Mesenchymal stem cell (in vitro differentiated cells and primary cell): ENCODE results near the gene BCR.
A peak's percentile ranks its signal among the peaks of the same experiment; 100 is the strongest.

Source experiments
- DNase-seq: peaks from one replicate; pipeline ENCODE4 v3.0.0-alpha.2; 2013
- H2AFZ ChIP-seq: one replicate; pipeline ENCODE4 v1.6.1; 2013; ENCODE audit warnings: low read depth, mild to moderate bottlenecking, control low read depth, inconsistent platforms, low read length, moderate library complexity
- H2AK5ac ChIP-seq: 2 replicates; pipeline ENCODE4 v1.6.1; 2013; ENCODE audit warnings: low read length, moderate library complexity, mild to moderate bottlenecking, inconsistent platforms; ENCODE audit not compliant: severe bottlenecking
- H2BK120ac ChIP-seq: one replicate; pipeline ENCODE4 v1.6.1; 2013; ENCODE audit warnings: low read depth, mild to moderate bottlenecking, inconsistent platforms, low read length, moderate library complexity
- H2BK12ac ChIP-seq, 2 experiments: one replicate each; pipeline ENCODE4 v1.6.1; 2013; ENCODE audit warnings: inconsistent platforms in 2 of 2, low read length in 2 of 2, mild to moderate bottlenecking in 2 of 2, moderate library complexity in 2 of 2, control low read depth in 1 of 2
- H2BK15ac ChIP-seq: one replicate; pipeline ENCODE4 v1.6.1; 2013; ENCODE audit warnings: mild to moderate bottlenecking, low read depth, inconsistent platforms; ENCODE audit not compliant: poor library complexity, severe bottlenecking
- H2BK5ac ChIP-seq: 2 replicates; pipeline ENCODE4 v1.6.1; 2013; ENCODE audit warnings: low read depth, mild to moderate bottlenecking, low read length, control low read depth, inconsistent platforms; ENCODE audit not compliant: poor library complexity, severe bottlenecking
- H3K14ac ChIP-seq, 2 experiments: one replicate each; pipeline ENCODE4 v1.6.1; 2013; ENCODE audit warnings: inconsistent platforms in 2 of 2, low read length in 2 of 2, control low read depth in 1 of 2, mild to moderate bottlenecking in 1 of 2, moderate library complexity in 1 of 2
- H3K18ac ChIP-seq, 2 experiments: one replicate each; pipeline ENCODE4 v1.6.1; 2013; ENCODE audit warnings: inconsistent platforms in 2 of 2, low read length in 2 of 2, control low read depth in 1 of 2, low read depth in 1 of 2, mild to moderate bottlenecking in 1 of 2
- H3K23ac ChIP-seq, 2 experiments: one replicate each; pipeline ENCODE4 v1.6.1; 2013; ENCODE audit warnings: inconsistent platforms in 2 of 2, low read length in 2 of 2, mild to moderate bottlenecking in 2 of 2, moderate library complexity in 2 of 2, control low read depth in 1 of 2
- H3K27ac ChIP-seq: 2 replicates; pipeline ENCODE4 v1.5.1; 2013; ENCODE audit warnings: mild to moderate bottlenecking, moderate library complexity, low read length, control low read depth, inconsistent platforms; ENCODE audit not compliant: poor library complexity, severe bottlenecking
- H3K27me3 ChIP-seq, 2 experiments: 2 replicates each; pipeline versions ENCODE4 v1.6.1 to v1.7.0; 2013; ENCODE audit warnings: low read length in 2 of 2, mild to moderate bottlenecking in 2 of 2, moderate library complexity in 2 of 2, control low read depth in 1 of 2, inconsistent platforms in 1 of 2; ENCODE audit not compliant: control insufficient read depth in 1 of 2, insufficient read depth in 1 of 2
- H3K36me3 ChIP-seq, 2 experiments: 2 replicates each; pipeline versions ENCODE4 v1.6.1 to v1.7.0; 2013; ENCODE audit warnings: low read length in 2 of 2, control low read depth in 1 of 2, inconsistent platforms in 1 of 2, low read depth in 1 of 2, mild to moderate bottlenecking in 1 of 2; ENCODE audit not compliant: insufficient read depth in 2 of 2, control insufficient read depth in 1 of 2
- H3K4ac ChIP-seq, 2 experiments: one replicate each; pipeline ENCODE4 v1.6.1; 2013; ENCODE audit warnings: inconsistent platforms in 2 of 2, low read length in 2 of 2, mild to moderate bottlenecking in 2 of 2, moderate library complexity in 2 of 2, control low read depth in 1 of 2, low read depth in 1 of 2
- H3K4me1 ChIP-seq: 2 replicates; pipeline ENCODE4 v1.6.1; 2013; ENCODE audit warnings: low read depth, low read length, control low read depth; ENCODE audit not compliant: control insufficient read depth, insufficient read depth
- H3K4me2 ChIP-seq: 2 replicates; pipeline ENCODE4 v1.6.1; 2013; ENCODE audit warnings: low read length, mild to moderate bottlenecking, inconsistent platforms; ENCODE audit not compliant: poor library complexity, severe bottlenecking
- H3K4me3 ChIP-seq, 2 experiments: 2 replicates each; pipeline versions ENCODE4 v1.5.1 to v1.7.0; 2013; ENCODE audit warnings: low read length in 2 of 2, mild to moderate bottlenecking in 2 of 2, control low read depth in 1 of 2, low read depth in 1 of 2; ENCODE audit not compliant: insufficient read depth in 1 of 2
- H3K79me1 ChIP-seq: replicated peaks from 2 replicates; pipeline ENCODE4 v1.6.1; 2013; ENCODE audit warnings: mild to moderate bottlenecking, control low read depth, low read length, inconsistent platforms; ENCODE audit not compliant: poor library complexity, severe bottlenecking
- H3K9ac ChIP-seq: 2 replicates; pipeline ENCODE4 v1.7.0; 2013; ENCODE audit warnings: mild to moderate bottlenecking, low read length, moderate library complexity
- H3K9me3 ChIP-seq: 2 replicates; pipeline ENCODE4 v1.7.0; 2013; ENCODE audit warnings: mild to moderate bottlenecking, low read length; ENCODE audit not compliant: control insufficient read depth
- H4K8ac ChIP-seq: one replicate; pipeline ENCODE4 v1.6.1; 2013; ENCODE audit warnings: inconsistent platforms, mild to moderate bottlenecking, low read length, moderate library complexity
- H4K91ac ChIP-seq: one replicate; pipeline ENCODE4 v1.6.1; 2013; ENCODE audit warnings: mild to moderate bottlenecking, low read length, inconsistent platforms
- WGBS: methylation state at CpG from one replicate; pipeline ENCODE4 v1.1.7; 2013; ENCODE audit warnings: mixed read lengths; 5-methylcytosine and 5-hydroxymethylcytosine counted together

Gene BCR

DNA sequence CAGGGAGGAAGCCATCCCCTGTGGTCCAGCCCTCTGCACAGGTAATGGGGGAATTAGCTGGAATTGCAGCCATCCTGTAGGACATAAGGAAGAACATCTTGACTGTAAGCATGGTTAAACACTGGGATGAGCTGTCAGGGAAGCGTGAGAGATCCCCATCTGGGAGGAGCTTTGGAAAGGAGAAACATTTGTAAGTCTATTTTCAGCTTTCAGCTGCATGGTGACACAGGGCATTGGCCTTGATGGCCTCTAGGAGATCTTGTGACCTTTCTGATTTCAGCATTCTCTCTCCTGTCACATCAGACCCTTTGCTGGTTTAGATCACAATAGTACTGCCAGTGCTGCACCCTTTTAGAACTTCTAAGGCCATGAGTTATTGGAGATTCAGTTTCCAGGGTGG, 47.1 kb downstream of the BCR start:
- Histone ChIP-seq H4K8ac (no peak overlapping the region), H3K4me1 (peaks cover 35% of the 10 kb centered on the region), H2BK120ac (no peak overlapping the region), H3K9me3 (peaks cover 17% of the 10 kb centered on the region), H3K27ac (no peak overlapping the region), H3K4me2 (no peak overlapping the region), H3K14ac (no peak overlapping the region), H3K4ac (no peak overlapping the region), H3K4me3 (no peak overlapping the region), H2BK15ac (no peak overlapping the region), H3K23ac (no peak overlapping the region), H2AFZ (no peak overlapping the region), H3K18ac (no peak overlapping the region), H3K79me1 (peaks cover 59% of the 10 kb centered on the region), H2AK5ac (no peak overlapping the region), H3K27me3 (no peaks in the 10 kb centered on the region), H3K9ac (no peak overlapping the region), H2BK12ac (no peak overlapping the region), H2BK5ac (no peak overlapping the region), H3K36me3 (peaks cover 0 to 4% of the 10 kb centered on the region in 2 experiments), H4K91ac (no peak overlapping the region)
- DNase-seq = no peak
- 91% methylated on average over 1 of the region's 1 CpG for WGBS

DNA sequence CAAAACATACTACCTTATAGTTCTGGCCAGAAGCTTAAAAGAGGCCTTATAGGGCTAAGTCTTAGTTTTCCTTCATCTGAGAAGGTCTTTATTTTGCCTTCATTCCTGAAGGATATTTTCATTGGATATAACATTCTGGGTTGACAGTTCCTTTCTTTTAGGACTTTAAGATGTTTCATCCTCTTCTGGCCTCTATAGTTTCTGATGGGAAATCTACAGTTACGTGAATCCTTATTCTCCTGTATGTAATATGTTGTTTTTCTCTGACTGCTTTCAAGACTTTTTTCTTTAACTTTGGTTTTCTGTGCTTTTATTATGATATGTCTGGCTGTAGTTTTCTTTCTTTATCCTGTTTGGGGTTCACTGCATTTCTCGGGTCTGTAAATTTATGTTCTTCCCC, 48.2 kb downstream of the BCR start:
- no peak for DNase-seq
- Histone ChIP-seq H2BK120ac (no peak overlapping the region), H4K91ac (no peak overlapping the region), H3K4me3 (peak overlapping the region in 1 of 2 experiments; percentile 24), H4K8ac (no peak overlapping the region), H3K4me1 (peaks cover 36% of the 10 kb centered on the region), H3K27me3 (no peaks in the 10 kb centered on the region), H3K9ac (no peak overlapping the region), H3K18ac (no peak overlapping the region), H2AK5ac (no peak overlapping the region), H3K27ac (no peak overlapping the region), H3K14ac (no peak overlapping the region), H3K9me3 (peaks cover 17% of the 10 kb centered on the region), H3K36me3 (peaks cover 0 to 4% of the 10 kb centered on the region in 2 experiments), H3K23ac (no peak overlapping the region), H2BK12ac (no peak overlapping the region), H3K79me1 (peaks cover 56% of the 10 kb centered on the region), H2BK5ac (no peak overlapping the region), H2BK15ac (no peak overlapping the region), H3K4ac (no peak overlapping the region), H2AFZ (no peak overlapping the region), H3K4me2 (no peak overlapping the region)
- WGBS = no CpG with 5 or more reads among the region's 2 CpGs

DNA sequence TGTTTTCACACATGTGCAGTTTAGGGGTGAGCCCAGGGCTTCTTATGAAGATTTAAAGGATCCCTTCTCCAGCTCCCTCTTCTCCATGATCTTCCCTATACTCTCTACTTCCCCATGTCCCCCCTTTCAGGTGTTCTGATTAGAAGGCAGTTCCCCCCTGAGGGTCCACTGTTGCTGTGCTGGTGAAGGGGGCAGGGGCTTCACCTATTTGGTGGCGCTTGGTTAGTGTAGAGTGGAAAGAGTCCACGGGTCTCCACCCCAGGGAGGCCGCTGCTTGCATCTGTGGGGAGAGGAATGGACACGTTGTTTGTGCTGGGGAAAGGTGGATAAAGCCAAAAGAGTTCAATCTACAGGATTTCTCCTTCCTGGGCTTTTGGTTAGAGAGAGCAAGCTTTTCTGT, 49.3 kb downstream of the BCR start:
- peaks cover 57% of the 10 kb centered on the region for H3K79me1 ChIP-seq

DNA sequence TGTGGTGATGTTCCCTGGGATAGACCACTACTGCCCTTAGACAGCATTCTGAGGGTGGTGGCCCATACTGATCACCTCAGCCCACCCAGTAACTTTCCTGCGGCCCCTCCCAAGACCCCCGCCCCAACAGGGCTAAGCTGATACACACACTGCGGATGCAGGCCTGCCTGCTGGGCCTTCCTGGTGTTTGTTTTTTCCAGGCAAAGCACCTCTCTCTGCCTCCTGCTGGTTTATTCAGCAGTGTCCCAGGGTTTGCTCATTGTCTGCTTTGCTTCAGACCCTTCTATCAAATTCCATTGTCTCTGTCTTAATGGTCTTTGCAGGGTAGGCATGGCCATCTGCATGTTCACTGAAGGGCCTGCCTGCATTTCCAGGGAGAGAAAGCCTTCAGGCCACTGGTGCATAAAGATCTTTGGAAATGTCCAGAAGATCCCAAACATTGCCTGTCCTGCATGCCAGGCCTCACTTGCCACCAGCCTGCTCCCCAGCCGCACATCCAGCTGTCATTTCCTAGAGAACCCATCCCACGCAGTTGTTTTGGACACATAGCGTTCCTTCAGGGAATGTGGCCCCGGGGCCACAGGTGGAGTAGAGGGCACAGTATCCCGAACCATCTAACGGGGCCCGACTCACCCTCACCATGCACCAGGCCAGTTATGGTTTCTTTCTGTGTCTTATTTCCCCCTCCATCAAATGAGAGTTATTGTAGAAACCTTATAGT, 50.2 kb downstream of the BCR start:
- H4K8ac ChIP-seq = no peak overlapping the region
- no peak overlapping the region for H3K9ac ChIP-seq
- no peak overlapping the region for H2BK5ac ChIP-seq
- no peak overlapping the region for H3K4me3 ChIP-seq
- H2AFZ ChIP-seq = no peak overlapping the region
- no peak overlapping the region for H3K27ac ChIP-seq
- peaks cover 0 to 4% of the 10 kb centered on the region in 2 experiments for H3K36me3 ChIP-seq
- no peak overlapping the region for H2BK15ac ChIP-seq
- H3K9me3 ChIP-seq = peaks cover 17% of the 10 kb centered on the region
- DNase-seq = no peak
- H3K27me3 ChIP-seq = no peaks in the 10 kb centered on the region
- no peak overlapping the region for H3K23ac ChIP-seq
- H2AK5ac ChIP-seq = no peak overlapping the region
- no peak overlapping the region for H2BK12ac ChIP-seq
- no peak overlapping the region for H3K4ac ChIP-seq
- H4K91ac ChIP-seq = no peak overlapping the region
- peaks cover 55% of the 10 kb centered on the region for H3K79me1 ChIP-seq
- H3K18ac ChIP-seq = no peak overlapping the region
- H2BK120ac ChIP-seq = no peak overlapping the region
- peaks cover 32% of the 10 kb centered on the region for H3K4me1 ChIP-seq
- H3K4me2 ChIP-seq = no peak overlapping the region
- no peak overlapping the region for H3K14ac ChIP-seq
- WGBS = 88% methylated on average over 8 of the region's 10 CpGs

More for the DNA sequence above, 49.3 kb downstream of the BCR start:
- Histone ChIP-seq H3K4me3 (no peak overlapping the region), H2BK5ac (no peak overlapping the region), H4K8ac (no peak overlapping the region), H3K4me1 (peaks cover 34% of the 10 kb centered on the region), H3K18ac (no peak overlapping the region), H3K27ac (no peak overlapping the region), H3K4me2 (no peak overlapping the region), H3K9ac (no peak overlapping the region), H2AFZ (no peak overlapping the region), H3K27me3 (no peaks in the 10 kb centered on the region), H2BK120ac (no peak overlapping the region), H3K4ac (no peak overlapping the region), H3K36me3 (peaks cover 0 to 4% of the 10 kb centered on the region in 2 experiments), H3K14ac (no peak overlapping the region), H4K91ac (no peak overlapping the region), H2AK5ac (no peak overlapping the region), H3K9me3 (peaks cover 17% of the 10 kb centered on the region), H2BK12ac (no peak overlapping the region), H3K23ac (no peak overlapping the region), H2BK15ac (no peak overlapping the region)
- no peak for DNase-seq
- WGBS = 72% methylated on average over 4 of the region's 4 CpGs
